ENCODE measurements around the gene C19orf38.
"Not testable (repeated sequence)": the region's sequence is repeated elsewhere in the genome, so short reads cannot be mapped to it uniquely, and the experiment has no call there.

C19orf38 gene

GRCh38 chr19:10852941-10853340, 4.7 kb downstream of the C19orf38 start:
- no peak for DNase-seq

- DNase-seq = no peak
These were observed 6.3 kb downstream of the C19orf38 start for GRCh38 chr19:10854350-10855089.

- DNase-seq = no peak
These were observed 7.8 kb downstream of the C19orf38 start for GRCh38 chr19:10855879-10856522.

GRCh38 chr19:10856899-10857298, 8.7 kb downstream of the C19orf38 start:
- DNase-seq = not testable (repeated sequence)

- no peak for DNase-seq
These were observed 10.1 kb downstream of the C19orf38 start for GRCh38 chr19:10858204-10858828.

GRCh38 chr19:10861103-10861651, 13.0 kb downstream of the C19orf38 start:
- no peak for DNase-seq

- DNase-seq = no peak
These were observed 14.4 kb downstream of the C19orf38 start for GRCh38 chr19:10862561-10863106.

GRCh38 chr19:10863107-10863717, 15.0 kb downstream of the C19orf38 start:
- no peak for DNase-seq

GRCh38 chr19:10864538-10864899, 16.3 kb downstream of the C19orf38 start:
- DNase-seq = no peak

GRCh38 chr19:10866495-10866894, 18.3 kb downstream of the C19orf38 start:
- no peak for DNase-seq

- no peak for DNase-seq
These were observed 20.8 kb downstream of the C19orf38 start for GRCh38 chr19:10868872-10869547.

- DNase-seq = not testable (repeated sequence)
These were observed 21.7 kb downstream of the C19orf38 start for GRCh38 chr19:10869872-10870311.

GRCh38 chr19:10870501-10870954, 22.3 kb downstream of the C19orf38 start:
- DNase-seq = no peak

- DNase-seq = peak; percentile 81
These were observed 22.9 kb downstream of the C19orf38 start, which contains the start of gene CARM1 for GRCh38 chr19:10870955-10871603. Gene CARM1 (plus strand): TSS chr19:10871553. CDS start chr19:10871703, 150 bp downstream.

GRCh38 chr19:10871711-10872545, 23.7 kb downstream of the C19orf38 start:
- DNase-seq = no peak

- DNase-seq = no peak
These were observed 24.4 kb downstream of the C19orf38 start for GRCh38 chr19:10872546-10873107.

GRCh38 chr19:10874024-10874423, 25.8 kb downstream of the C19orf38 start:
- DNase-seq = no peak

GRCh38 chr19:10876459-10877240, 28.4 kb downstream of the C19orf38 start:
- DNase-seq = no peak

GRCh38 chr19:10877608-10878007, 29.4 kb downstream of the C19orf38 start:
- not testable (repeated sequence) for DNase-seq

Measured in cortex of kidney (tissue), 1 donor.